ENCODE results near the gene INSYN2A.

DNA sequence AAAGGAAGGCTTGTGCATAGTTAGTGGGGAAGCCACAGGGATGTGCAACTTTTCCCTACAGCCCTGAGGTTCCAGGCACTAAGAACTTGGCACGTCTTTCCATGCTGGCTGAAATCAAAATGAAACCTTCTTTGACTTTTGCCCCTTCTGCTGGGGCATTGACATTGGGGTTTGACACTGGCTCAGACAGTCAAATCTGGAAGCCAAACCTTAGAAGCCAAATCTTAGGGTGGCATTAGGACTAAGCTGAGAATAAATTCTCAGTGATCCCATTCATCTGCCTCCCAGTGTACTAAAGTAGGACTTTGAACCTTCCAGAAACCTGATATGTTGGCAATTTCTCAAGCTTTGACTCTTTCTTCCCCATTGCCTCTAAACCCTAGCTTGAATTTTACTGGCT, 31.3 kb upstream of the INSYN2A start:
- TF ChIP-seq, protein P1, sequence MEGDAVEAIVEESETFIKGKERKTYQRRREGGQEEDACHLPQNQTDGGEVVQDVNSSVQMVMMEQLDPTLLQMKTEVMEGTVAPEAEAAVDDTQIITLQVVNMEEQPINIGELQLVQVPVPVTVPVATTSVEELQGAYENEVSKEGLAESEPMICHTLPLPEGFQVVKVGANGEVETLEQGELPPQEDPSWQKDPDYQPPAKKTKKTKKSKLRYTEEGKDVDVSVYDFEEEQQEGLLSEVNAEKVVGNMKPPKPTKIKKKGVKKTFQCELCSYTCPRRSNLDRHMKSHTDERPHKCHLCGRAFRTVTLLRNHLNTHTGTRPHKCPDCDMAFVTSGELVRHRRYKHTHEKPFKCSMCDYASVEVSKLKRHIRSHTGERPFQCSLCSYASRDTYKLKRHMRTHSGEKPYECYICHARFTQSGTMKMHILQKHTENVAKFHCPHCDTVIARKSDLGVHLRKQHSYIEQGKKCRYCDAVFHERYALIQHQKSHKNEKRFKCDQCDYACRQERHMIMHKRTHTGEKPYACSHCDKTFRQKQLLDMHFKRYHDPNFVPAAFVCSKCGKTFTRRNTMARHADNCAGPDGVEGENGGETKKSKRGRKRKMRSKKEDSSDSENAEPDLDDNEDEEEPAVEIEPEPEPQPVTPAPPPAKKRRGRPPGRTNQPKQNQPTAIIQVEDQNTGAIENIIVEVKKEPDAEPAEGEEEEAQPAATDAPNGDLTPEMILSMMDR (IDR thresholded peaks at IDR 0.05 in 8 of 11, conservative IDR thresholded peaks at IDR 0.05 in 3 of 11) = no peak
- TF ChIP-seq POLR2A (IDR thresholded peaks at IDR 0.05) = no peak
